ENCODE data around the gene ASTN2.

The ASTN2 gene

GRCh38 chr9:117414906-117415331 lies at the start of gene ASTN2:
ASTN2 (minus strand) TSS chr9:117415057; CDS start chr9:117414938, 119 bp downstream.
- DNase-seq = no peak

- DNase-seq = peak; percentile 20
Measured at GRCh38 chr9:117462861-117463260, 48.0 kb upstream of the ASTN2 start.

GRCh38 chr9:117461386-117461785 lies 46.5 kb upstream of the ASTN2 start:
- DNase-seq = no peak

GRCh38 chr9:117460743-117461142 lies 45.9 kb upstream of the ASTN2 start:
- no peak for DNase-seq

- DNase-seq = no peak
Measured at GRCh38 chr9:117459913-117460312, 45.1 kb upstream of the ASTN2 start.

GRCh38 chr9:117458066-117458465 lies 43.2 kb upstream of the ASTN2 start:
- peak; percentile 78 for DNase-seq

GRCh38 chr9:117454711-117455110 lies 39.9 kb upstream of the ASTN2 start:
- DNase-seq = no peak

- DNase-seq = no peak
Measured at GRCh38 chr9:117453737-117454136, 38.9 kb upstream of the ASTN2 start.

- DNase-seq = no peak
Measured at GRCh38 chr9:117451311-117451710, 36.5 kb upstream of the ASTN2 start.

GRCh38 chr9:117448066-117448465 lies 33.2 kb upstream of the ASTN2 start:
- DNase-seq = peak; percentile 37

- no peak for DNase-seq
Measured at GRCh38 chr9:117445631-117446030, 30.8 kb upstream of the ASTN2 start.

GRCh38 chr9:117444501-117444900 lies 29.6 kb upstream of the ASTN2 start:
- peak; percentile 4 for DNase-seq

- no peak for DNase-seq
Measured at GRCh38 chr9:117437283-117437682, 22.4 kb upstream of the ASTN2 start.

GRCh38 chr9:117435630-117436261 lies 20.9 kb upstream of the ASTN2 start:
- no peak for DNase-seq

- no peak for DNase-seq
Measured at GRCh38 chr9:117434566-117434965, 19.7 kb upstream of the ASTN2 start.

- no peak for DNase-seq
Measured at GRCh38 chr9:117430813-117431212, 16.0 kb upstream of the ASTN2 start.

- DNase-seq = no peak
Measured at GRCh38 chr9:117427357-117427913, 12.6 kb upstream of the ASTN2 start.

- no peak for DNase-seq
Measured at GRCh38 chr9:117425566-117425965, 10.7 kb upstream of the ASTN2 start.

GRCh38 chr9:117424291-117424690 lies 9.4 kb upstream of the ASTN2 start:
- DNase-seq = no peak

GRCh38 chr9:117418111-117418510 lies 3.3 kb upstream of the ASTN2 start:
- no peak for DNase-seq

GRCh38 chr9:117416856-117417255 lies 2.0 kb upstream of the ASTN2 start:
- DNase-seq = no peak

GRCh38 chr9:117415358-117415914 lies 579 bp upstream of the ASTN2 start:
- DNase-seq = no peak

- peak; percentile 20 for DNase-seq
Measured at GRCh38 chr9:117414220-117414905, 494 bp downstream of the ASTN2 start.

All from NCI-H1694 treated with DMSO at 0.1 percent for 48 hours (cell line).